HEK293 (cell line): ENCODE data around the gene PLA2G4B.

Experiments used
- CTCF ChIP-seq: fragments of 450-650 bp; formaldehyde crosslinking; IDR thresholded peaks from 2 replicates; pipeline ENCODE4 v1.5.1; 2016; ENCODE audit warnings: missing biosample characterization, missing genetic modification characterization
- GLI4 ChIP-seq: fragments of 450-650 bp; formaldehyde crosslinking; IDR thresholded peaks from 2 replicates; pipeline ENCODE4 v1.5.1; 2016; ENCODE audit warnings: missing biosample characterization, missing genetic modification characterization
- ZNF133 ChIP-seq: fragments of 450-650 bp; formaldehyde crosslinking; IDR thresholded peaks from 2 replicates; pipeline ENCODE4 v1.5.1; 2016; ENCODE audit warnings: missing biosample characterization, missing genetic modification characterization
- ZNF600 ChIP-seq: fragments of 450-650 bp; formaldehyde crosslinking; IDR thresholded peaks from 2 replicates; pipeline ENCODE4 v1.5.1; 2016; ENCODE audit warnings: missing biosample characterization, missing genetic modification characterization

- no peak for TF ChIP-seq ZNF133
- TF ChIP-seq ZNF600: no peak
- TF ChIP-seq GLI4 (tag by site-specific recombination): no peak
- no peak for TF ChIP-seq CTCF (tag by site-specific recombination)
These were observed 32.0 kb downstream of the PLA2G4B start for GRCh38 chr15:41870689-41871081.
